ENCODE measurements around the gene ROBO4.

The ROBO4 gene

DNA sequence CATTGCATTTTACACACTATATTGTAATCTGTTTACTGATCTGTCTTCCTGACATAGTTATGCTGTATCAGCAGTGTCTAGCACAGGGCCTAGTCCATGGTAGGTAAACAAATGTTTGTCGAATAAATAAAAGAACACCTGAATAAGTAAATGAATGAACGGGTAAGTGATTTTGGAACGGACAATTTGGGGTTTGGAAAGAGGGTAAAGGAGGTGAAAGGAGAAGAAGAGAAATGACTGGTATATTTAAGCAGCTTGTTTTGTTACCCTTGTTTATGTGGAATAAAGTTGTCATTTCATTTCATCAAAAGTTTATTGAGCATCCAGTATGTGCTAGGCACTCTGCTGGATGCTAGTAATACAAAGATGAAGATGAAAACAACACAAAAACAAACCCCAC lies 21.3 kb upstream of the ROBO4 start, which contains the start of gene HEPN1:
Gene HEPN1 (plus strand): TSS at position 301 of the 400 bp plus-strand sequence.
- DNase-seq (ENCODE audit: low read depth), result no peak

DNA sequence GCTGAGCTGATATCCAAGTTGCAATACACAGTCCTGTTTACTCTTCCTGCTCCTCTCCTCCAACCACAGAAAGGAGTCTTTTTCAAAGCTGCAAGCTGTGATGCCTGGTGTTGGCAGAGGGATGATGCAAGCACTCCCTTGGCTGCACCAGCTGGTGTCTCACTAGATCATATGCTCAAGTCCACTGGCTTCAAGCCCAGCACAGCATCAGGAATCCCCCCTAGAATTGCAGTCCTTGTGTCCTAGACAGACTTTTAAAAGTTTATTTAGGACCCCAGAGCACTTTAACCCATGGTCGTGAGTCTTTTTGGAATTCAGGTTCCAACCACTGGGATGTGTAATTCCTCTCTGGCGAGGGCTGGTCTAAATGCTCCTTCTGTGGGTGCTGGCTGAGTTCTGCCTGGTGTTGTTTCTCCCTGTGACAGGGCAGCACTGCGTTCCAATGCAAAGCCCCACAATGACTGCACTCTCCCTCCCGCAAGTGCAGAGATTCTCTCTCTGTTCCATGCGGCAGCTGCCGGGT lies 19.5 kb upstream of the ROBO4 start:
- peak; percentile 45 for DNase-seq (ENCODE audit: low read depth)

DNA sequence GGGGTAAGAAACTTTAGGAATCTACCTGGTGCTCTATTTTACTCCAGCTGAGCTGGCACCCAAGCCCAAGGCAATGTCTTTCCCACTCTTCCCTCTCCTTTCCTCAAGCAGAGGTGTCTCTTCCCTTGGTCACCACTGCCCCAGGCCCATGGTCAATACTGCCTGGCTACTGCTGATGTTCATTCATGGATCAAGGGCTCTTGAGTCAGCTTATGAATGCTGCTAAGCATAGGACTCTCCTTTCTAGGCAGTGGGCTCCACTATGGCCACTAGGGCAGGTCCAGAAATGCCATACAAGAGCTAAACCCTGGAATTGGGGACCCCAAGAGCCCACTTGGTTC lies 18.7 kb upstream of the ROBO4 start:
- DNase-seq (ENCODE audit: low read depth), result no peak

DNA sequence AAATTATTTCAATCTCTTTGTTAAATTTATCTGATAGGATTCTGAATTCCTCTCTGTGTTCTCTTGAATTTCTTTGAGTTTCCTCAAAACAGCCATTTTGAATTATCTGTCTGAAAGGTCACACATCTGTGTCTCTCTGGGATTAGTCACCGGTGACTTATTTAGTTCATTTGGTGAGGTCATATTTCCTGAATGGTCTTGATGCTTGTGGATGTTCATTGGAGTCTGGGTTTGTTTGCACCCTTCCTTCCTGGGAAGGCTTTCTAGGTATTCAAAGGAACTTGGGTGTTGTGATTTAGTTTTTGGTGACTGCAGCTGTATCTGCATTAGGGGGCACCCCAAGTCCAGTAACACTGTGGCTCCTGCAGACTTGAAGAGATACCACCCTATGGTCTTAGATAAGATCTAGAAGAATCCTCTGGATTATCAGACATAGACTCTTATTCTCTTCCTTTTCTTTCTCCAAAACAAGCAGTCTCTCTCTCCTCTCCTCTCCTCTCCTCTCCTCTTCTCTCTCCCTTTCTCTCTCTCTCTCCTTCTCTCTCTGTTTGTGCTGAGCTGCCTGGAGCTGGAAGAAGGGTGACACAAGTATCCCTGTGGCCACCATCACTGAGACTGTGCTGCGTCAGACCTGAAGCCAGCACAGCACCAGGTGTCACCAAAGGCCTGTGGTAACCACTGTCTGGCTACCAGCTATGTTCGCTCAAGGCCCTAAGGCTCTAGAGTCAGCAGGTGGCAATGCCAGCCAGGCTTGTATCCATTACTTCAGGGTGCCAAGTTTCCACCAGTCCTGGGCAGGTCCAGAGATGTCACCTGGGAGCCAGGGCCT lies 18.1 kb upstream of the ROBO4 start:
- DNase-seq (ENCODE audit: low read depth), result no peak

DNA sequence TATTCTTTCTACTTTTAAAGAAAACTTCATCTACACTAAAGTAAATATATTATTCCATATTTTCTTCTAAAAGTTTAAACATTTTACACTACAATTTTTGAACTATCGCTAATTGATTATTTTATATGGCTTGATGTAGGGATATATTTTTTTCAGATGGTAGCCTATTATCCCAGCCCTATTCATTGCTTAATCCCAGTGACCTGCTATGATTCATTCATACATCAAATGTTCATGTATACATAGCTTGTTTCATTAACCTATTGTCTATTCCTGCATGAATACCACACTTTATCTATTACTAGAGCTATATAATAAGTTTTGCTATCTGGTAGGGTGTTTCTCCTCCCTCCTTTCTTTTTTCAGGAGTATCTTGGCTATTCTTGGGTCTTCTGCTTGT lies 5.0 kb upstream of the ROBO4 start:
- DNase-seq (ENCODE audit: low read depth), result no peak

DNA sequence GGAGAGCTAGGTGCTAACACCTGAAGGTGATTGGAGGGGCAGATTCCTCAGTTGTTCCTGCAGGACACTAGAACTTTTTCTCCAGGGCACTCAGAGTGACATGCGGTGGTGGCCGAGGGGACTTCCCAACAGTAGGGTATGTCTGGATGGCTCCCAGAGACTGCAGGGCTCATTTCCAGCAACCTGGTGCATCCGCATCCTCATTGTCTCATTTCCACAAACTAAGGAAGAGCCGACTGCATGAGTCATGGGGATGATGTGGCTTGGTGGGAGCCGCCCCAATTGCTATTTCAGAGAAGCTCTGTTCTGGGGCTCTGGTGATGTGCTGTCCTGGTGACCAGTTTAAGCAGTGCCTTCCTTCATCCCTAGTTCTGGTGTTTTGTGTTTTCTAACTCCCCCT lies 2.8 kb upstream of the ROBO4 start:
- DNase-seq (ENCODE audit: low read depth), result peak; percentile 63

DNA sequence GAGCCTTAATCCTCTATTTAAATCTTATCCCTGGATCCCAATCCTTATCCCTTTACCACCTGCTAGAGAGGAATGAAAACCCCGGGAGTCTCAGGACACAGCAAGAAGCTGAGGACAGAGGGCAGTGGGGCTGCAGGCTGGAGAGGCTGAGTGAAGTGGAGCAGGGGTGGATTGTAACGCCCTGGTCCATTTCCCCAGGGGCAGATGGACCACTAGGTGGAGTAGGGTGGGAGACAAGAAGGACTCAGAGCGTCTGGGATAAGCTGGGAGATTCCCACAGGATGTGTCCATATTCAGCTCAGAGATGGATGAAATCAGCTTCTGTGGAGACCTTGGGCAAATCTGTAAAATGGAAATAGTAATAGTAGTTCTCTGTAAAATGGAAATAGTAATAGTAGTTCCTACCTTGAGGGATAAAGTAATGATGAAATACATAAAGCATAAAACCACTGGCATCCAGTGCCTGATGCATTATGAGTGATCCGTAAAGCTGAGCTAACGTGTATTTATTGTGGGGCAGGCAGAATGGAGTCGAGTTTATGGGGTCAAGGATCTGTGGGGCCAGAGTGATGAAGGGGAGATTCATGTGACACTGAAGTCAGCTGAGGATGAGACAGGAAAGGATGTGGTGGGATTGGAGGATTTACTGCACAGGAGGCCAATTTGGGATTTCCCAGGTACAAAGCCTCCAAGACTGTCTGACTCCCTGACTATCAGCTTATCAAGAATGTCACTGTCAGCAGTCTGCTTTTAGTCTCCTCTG lies 1.9 kb upstream of the ROBO4 start:
- no peak for DNase-seq (ENCODE audit: low read depth)

DNA sequence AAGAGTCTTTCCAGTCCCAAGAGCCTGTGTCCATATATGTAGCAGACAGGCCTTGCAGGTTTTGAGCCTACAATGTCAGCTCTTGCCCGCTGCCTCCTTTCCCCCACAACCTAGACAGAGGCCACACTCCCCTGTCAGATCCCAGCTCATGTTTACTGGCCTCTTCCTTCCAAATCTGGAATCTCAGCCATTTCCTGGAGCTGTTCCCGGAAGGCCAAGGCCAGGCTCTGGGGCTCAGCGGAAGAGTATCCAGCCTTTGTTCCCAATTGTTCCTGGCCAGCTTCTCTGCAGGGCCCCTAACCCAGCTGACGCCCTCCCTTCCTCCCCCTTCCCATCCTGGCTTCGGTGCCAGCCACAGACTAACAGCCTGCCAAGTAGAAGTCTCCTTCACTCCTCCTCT lies 1.0 kb upstream of the ROBO4 start:
- DNase-seq (ENCODE audit: low read depth), result no peak

DNA sequence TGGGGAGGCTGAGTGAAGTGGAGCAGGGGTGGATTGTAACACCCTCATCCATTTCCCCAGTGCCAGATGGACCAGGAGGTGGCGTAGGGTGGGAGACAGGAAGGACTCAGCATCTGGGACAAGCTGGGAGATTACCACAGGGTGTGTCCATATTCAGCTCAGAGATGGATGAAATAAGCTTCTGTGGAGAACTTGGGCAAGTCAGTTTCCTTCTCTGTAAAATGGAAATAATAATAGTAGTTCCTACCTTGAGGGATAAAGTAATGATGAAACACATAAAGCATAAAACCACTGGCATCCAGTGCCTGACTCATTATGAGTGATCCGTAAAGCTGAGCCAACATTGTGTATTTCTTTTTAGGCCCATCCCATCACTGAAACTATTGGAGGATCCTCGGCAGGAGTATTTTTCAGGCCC lies 607 bp upstream of the ROBO4 start:
- DNase-seq (ENCODE audit: low read depth), result peak; percentile 89

DNA sequence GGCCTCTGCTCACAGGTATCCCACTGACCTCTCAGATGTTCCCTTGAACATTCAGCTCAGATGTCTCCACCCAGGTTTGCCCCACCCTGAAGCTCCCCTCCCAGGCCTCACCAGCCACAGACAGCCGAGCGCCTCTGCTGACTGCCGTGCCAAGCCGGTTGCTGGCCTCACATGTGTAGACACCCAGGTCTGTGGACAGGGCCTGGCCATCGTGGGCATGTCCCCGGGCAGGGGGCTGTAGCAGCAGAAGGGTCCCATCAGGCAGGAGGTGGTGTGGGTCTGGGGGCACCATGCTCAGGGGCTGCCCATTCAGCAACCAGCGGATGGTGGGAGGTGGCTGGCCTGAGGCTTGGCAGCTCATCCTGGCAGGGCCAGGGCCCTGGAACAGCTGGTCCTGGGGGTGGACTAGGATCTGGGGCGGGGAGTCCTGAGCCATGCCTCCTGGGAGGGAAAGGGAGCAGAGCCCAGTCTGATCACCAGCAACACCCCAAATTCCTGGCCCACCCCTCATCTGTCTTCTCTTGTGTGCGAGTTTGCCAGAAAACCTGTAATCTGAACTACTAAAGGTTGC lies 759 bp downstream of the ROBO4 start:
- DNase-seq (ENCODE audit: low read depth), result no peak

DNA sequence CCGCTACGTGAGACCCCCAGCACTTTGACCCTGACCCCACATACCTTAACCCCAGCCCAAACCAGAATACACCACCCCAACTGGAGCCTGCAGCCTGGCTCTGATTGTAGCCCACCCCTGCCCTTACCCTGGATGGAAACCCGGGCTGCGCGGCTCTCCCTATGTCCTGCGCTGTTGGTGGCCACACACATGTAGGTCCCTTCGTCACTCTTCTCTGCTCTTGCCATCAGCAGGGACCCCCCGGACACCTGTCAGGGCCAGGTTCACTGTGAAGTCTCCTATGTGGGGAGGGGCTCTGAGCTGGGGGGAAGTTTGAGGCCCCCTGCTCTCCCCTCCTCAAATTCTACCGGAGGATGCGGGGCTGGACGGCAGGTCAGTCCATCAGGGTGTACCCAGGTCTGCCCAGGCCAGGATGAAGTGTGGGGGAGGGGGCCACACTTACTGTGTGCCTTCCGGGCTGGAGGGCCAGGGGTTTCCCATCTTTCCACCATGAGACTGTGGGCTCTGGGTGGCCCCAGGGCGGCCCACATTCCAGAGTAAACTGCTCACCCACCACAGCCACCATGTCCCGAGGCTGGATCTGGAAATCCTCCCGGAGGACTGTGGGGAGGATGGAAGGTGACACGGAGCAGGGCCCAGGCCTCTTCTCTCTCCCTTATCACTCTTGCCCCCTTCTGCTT lies 1.5 kb downstream of the ROBO4 start:
- no peak for DNase-seq (ENCODE audit: low read depth)

DNA sequence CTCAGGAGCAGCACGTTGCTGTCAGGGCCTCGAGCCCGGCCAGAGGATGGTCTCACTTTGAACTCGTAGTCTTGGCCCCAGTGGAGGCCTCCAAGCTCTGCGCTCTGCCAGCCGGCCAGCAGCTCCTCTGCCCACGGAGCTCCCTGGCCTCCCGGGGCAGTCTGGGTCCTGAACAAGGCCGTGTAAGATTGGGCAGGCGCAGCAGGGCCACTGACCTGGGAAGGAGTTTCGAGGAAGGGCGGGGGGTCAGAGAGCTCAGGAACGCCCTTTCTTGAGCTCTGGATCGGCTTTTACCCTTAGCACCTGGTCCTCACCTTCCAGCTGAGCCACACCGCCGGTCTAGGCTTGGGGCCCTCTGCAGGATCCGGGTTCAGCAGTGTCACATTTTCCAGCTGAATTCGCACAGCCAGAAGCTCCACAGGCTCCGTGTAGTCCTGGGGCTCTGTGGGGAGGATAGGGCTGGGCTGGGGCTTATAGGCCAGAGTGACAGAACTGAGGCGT lies 2.1 kb downstream of the ROBO4 start:
- DNase-seq (ENCODE audit: low read depth), result no peak

DNA sequence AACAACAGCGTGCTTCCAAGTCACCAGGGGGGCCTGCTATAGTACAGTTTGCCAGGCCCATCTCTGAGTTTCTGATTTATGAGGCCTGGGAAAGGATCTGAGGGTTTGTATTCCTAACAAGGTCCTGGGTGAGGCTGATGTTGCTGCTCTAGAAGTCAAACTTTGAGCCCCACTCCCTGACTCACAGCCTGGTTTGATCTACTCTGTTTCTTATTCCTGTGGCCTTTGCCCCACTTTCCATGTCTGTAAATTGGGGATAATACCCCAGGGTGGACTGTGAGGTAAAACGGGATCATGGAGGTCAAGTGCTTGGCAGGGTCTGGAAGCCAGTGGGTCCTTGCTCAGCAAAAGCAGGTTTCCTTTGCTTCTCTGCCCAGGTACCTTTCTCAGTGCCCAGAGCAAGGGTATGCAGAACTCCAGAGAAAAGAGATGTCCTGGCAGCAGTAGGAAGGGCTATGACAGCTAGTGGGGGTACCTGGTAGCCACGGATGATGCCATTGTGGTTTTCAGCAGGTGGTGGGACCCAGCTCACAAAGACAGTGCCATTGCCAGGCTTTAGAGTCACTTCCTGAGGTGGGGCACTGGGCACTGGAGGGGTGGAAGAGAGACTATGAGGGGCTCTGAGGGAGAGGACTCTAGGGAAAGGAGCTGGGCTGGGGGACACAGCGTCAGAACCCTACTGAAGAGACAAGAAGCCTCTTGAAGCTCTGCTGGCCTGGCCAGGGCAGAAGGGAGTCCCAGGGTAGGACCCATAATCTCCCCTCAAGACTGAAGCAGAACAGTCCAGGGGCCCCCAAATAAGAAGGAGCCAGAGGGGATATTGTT lies 2.8 kb downstream of the ROBO4 start:
- DNase-seq (ENCODE audit: low read depth), result no peak

DNA sequence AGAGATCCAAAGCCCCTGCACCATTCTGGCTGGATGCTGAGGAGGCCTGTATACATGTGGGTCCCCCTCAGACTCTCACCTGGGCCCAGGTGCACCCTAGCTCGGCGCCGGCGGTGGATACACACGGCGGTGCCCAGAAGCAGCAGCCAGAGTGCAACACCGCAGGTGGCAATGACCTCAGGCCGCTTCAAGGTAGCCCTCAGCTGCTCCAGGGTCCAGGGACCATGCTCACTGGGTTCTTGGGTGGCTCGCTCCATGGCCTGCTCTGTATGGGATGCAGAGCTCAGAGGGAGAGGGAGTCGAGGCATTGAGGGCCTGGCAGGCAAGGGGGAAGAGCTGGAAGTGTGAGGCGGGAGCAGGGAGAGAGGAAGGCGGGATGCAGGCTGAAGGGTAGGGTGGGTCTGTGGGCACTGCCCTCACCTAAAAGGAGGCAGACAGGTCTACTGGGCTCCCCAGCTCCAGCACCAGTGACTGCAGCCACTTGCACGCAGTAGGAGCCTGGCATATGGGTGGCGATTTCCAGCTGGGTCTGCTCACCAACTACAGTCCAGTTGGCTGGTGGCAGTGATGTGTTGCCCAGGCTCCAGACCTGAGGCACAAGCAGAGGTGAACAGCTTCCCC lies 3.8 kb downstream of the ROBO4 start:
- no peak for DNase-seq (ENCODE audit: low read depth)

DNA sequence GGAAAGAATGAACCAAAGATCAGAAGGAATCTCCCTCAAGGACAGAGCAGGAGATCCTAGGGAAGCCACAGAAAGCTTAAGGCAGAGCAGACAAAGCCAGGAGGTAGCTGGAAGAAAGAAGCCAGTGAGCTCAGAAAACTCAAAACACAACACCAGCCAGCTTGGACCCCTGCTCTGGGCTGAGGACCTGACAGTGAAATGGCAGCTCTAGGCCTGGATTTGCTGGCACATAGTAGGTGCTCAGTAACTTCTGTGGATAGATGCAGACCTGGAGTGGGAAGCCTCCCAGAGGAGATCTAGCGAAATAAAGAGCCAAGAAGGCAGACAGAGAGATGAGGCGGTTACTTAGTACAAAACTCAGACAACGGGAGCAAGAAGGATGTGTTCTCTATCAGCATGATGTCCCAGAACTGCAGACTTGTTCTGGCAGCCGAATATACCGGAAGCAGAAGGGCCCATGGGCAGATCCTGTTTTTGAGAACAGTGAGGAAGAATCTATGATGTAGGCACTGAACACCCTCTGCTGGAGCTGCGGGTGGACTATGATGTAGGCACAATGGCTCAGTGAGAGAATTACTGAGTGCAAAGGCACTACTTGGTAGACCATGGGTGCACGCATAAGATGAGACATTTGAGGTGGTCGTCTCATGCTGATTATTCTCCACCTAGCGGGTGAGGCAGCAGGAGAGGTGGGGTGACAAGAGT lies 4.8 kb downstream of the ROBO4 start:
- DNase-seq (ENCODE audit: low read depth), result no peak

DNA sequence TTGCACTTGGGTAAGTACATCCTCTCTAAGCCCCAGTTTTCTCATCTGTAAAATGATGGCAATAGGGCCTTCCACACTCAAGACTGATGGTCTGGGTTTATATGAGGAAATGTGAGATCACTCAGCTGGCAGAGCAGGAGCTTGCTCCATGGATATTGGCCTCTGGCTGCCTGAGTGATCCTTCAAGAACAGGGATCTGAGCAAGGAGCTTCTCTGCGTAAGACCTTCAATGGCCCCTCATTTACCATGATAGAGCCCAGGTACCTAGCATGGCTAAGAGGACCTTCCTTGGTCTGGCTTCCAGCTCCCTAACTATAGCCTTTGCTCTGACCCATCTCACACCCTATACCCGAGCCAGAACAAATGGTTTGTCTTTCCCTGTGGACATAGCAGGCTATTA lies 5.5 kb downstream of the ROBO4 start:
- DNase-seq (ENCODE audit: low read depth), result no peak

DNA sequence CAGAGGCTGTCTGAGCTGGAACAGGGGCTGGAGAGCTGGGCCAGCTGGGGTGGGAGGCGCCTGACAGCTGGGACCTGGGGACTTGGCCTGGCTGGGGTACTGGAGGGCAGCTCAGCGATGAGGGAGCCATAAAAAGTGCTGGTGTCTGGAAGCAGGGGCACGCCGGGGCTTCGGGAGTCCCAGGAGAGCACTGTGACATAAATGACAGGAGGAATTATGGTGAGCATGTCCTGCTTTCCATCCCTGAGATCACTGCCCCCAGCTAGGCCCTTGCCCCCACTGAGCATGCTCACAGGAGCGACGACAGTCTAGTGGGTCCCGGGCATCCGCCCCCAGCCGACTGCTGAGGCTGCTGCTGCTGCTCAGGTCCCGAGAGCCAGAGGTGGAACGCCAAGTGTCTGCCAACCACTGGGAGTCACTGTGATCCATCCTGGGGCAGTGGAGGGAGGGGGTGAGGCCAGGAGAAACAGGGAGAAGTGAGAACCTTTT lies 6.2 kb downstream of the ROBO4 start:
- DNase-seq (ENCODE audit: low read depth), result no peak

DNA sequence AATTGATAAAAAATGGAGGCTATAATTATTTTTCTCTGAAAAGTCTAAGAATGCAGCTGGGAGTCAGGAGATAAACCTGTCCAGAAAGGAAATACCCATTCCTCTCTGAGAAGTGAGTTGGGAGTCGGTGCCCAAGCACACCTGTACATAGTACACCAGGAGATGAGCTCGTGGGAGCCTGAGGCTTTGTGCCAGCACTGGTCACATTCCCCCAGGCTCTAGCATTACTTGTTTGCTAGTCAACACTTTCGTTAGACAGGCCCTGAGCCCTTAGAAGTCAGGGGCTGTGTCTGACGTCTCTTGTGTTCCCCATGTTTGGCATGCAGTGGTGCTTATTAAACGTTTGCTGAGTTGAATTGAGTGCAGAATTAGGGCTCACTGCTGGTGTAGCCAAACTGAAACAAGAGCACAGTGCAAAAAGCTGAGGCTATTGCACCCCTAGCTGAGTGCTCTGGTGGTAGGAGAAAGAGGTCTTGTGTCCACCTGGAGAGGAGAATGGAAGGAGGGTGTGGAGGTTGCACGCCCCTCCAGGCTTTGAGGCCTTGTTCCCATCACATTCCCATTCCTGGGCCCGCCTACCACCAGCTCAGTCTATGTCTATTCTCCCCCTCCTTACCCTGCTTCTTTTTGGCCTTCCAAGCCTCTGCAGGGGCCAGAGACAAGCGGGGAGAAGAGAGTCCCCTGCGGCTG lies 6.8 kb downstream of the ROBO4 start:
- no peak for DNase-seq (ENCODE audit: low read depth)

DNA sequence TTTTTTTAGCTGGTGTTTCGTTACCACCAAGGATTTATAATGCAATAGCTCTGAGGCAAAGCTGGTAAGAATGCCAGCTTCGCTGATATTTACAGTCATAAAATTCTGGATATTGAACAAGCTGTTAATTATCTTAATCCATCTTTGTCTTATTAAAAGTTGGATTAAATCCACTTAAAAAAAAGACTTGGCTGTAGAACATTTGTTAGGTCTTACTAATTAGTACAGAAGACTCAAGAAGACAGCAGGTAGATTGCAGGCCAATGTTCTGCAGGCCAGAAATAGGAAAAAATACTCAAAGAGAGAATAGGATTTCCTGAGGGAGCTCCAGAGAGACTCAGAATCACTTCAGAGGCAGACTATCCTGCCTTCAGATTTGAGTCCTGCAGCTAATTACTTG lies 7.5 kb downstream of the ROBO4 start:
- DNase-seq (ENCODE audit: low read depth), result no peak

All from amniotic epithelial cell (primary cell).